ENCODE results near the gene PROSER3. TPM values are rescaled to one million over a fixed set of nuclear protein-coding genes. Genes with fewer than 3 reads are reported as not detected.

PROSER3 gene
- total and polyA plus RNA-seq, 8 donors = 19.0 to 22.2 (median 21.0) TPM

GRCh38 chr19:35816262-35816661 lies 58.3 kb downstream of the PROSER3 start:
- Histone ChIP-seq H3K27ac (no peak overlapping the region), H3K27me3 (peaks cover 0 to 79% of the 10 kb centered on the region in 2 donors), H3K9me3 (peaks cover 0 to 2% of the 10 kb centered on the region in 2 donors), H3K4me1 (no peaks in the 10 kb centered on the region), H3K4me3 (no peak overlapping the region), H3K36me3 (no peaks in the 10 kb centered on the region)
- no peak for TF ChIP-seq CTCF (IDR thresholded peaks at IDR 0.05)
- ATAC-seq (no peak), DNase-seq (no peak)
- intact Hi-C loops (cut with DNase I) = no loop called here

GRCh38 chr19:35816846-35817245 lies 58.9 kb downstream of the PROSER3 start:
- ATAC-seq = no peak
- Histone ChIP-seq H3K4me3 (no peak overlapping the region), H3K27ac (no peak overlapping the region), H3K36me3 (no peaks in the 10 kb centered on the region), H3K9me3 (peaks cover 0 to 2% of the 10 kb centered on the region in 2 donors), H3K4me1 (no peaks in the 10 kb centered on the region), H3K27me3 (peaks cover 0 to 81% of the 10 kb centered on the region in 2 donors)
- intact Hi-C loops (cut with DNase I) = no loop called here
- no peak for DNase-seq
- TF ChIP-seq CTCF (IDR thresholded peaks at IDR 0.05) = no peak

- ATAC-seq = no peak
- DNase-seq = no peak
- TF ChIP-seq CTCF (IDR thresholded peaks at IDR 0.05) = no peak
- intact Hi-C loops (cut with DNase I) = no loop called here
- no peak overlapping the region for H3K4me3 ChIP-seq
- H3K4me1 ChIP-seq = no peaks in the 10 kb centered on the region
- peaks cover 0 to 79% of the 10 kb centered on the region in 2 donors for H3K27me3 ChIP-seq
- no peak overlapping the region for H3K27ac ChIP-seq
- no peaks in the 10 kb centered on the region for H3K9me3 ChIP-seq
- H3K36me3 ChIP-seq = no peaks in the 10 kb centered on the region
These were observed 60.5 kb downstream of the PROSER3 start for GRCh38 chr19:35818445-35818844.

Other genes starting within 250 kb of the PROSER3 start
- 100 to 1,000 TPM; 104 to 136 TPM for gene DMKN, start 244.5 kb upstream of the PROSER3 start, total RNA-seq
- gene DMKN, start 244.5 kb upstream of the PROSER3 start, polyA plus RNA-seq (ENCODE audit: insufficient read length in 6 of 6) = 100 to 1,000 TPM in 5 of 6 donors, 10 to 100 TPM in 1; 92.5 to 140 (median 111) TPM
- gene SBSN, start 229.9 kb upstream of the PROSER3 start, total RNA-seq = under 1 TPM in 1 of 2 donors, not detected in 1; 0.20 TPM
- under 1 TPM in 2 of 6 donors, not detected in 4; 0.09 to 0.11 TPM for gene SBSN, start 229.9 kb upstream of the PROSER3 start, polyA plus RNA-seq (ENCODE audit: insufficient read length in 6 of 6)
- not detected for gene GAPDHS, start 224.7 kb upstream of the PROSER3 start, total RNA-seq
- gene GAPDHS, start 224.7 kb upstream of the PROSER3 start, polyA plus RNA-seq (ENCODE audit: insufficient read length in 6 of 6) = not detected
- gene TMEM147, start 212.6 kb upstream of the PROSER3 start, total RNA-seq = 100 to 1,000 TPM in 1 of 2 donors, 10 to 100 TPM in 1; 98.3 to 112 TPM
- gene TMEM147, start 212.6 kb upstream of the PROSER3 start, polyA plus RNA-seq (ENCODE audit: insufficient read length in 6 of 6) = 10 to 100 TPM; 52.7 to 62.3 (median 55.2) TPM
- not detected for gene ATP4A, start 194.5 kb upstream of the PROSER3 start, total RNA-seq
- gene ATP4A, start 194.5 kb upstream of the PROSER3 start, polyA plus RNA-seq (ENCODE audit: insufficient read length in 6 of 6) = not detected
- gene PMIS2, start 172.0 kb upstream of the PROSER3 start, total RNA-seq = not detected
- not detected for gene PMIS2, start 172.0 kb upstream of the PROSER3 start, polyA plus RNA-seq (ENCODE audit: insufficient read length in 6 of 6)
- 10 to 100 TPM; 12.1 to 12.7 TPM for gene HAUS5, start 145.4 kb upstream of the PROSER3 start, total RNA-seq
- gene HAUS5, start 145.4 kb upstream of the PROSER3 start, polyA plus RNA-seq (ENCODE audit: insufficient read length in 6 of 6) = 10 to 100 TPM; 22.5 to 32.7 (median 26.7) TPM
- 10 to 100 TPM; 57.8 to 64.1 TPM for gene RBM42, start 129.1 kb upstream of the PROSER3 start, total RNA-seq
- 10 to 100 TPM; 48.4 to 67.0 (median 61.3) TPM for gene RBM42, start 129.1 kb upstream of the PROSER3 start, polyA plus RNA-seq (ENCODE audit: insufficient read length in 6 of 6)
- gene ETV2, start 116.4 kb upstream of the PROSER3 start, total RNA-seq = 1 to 10 TPM in 1 of 2 donors, under 1 TPM in 1; 0.79 to 1.0 TPM
- gene ETV2, start 116.4 kb upstream of the PROSER3 start, polyA plus RNA-seq (ENCODE audit: insufficient read length in 6 of 6) = 1 to 10 TPM; 1.5 to 3.5 (median 2.2) TPM
- 100 to 1,000 TPM; 291 to 295 TPM for gene COX6B1, start 109.9 kb upstream of the PROSER3 start, total RNA-seq
- gene COX6B1, start 109.9 kb upstream of the PROSER3 start, polyA plus RNA-seq (ENCODE audit: insufficient read length in 6 of 6) = 100 to 1,000 TPM; 199 to 261 (median 234) TPM
- not detected for gene UPK1A, start 91.7 kb upstream of the PROSER3 start, total RNA-seq
- under 1 TPM in 4 of 6 donors, not detected in 2; 0.18 to 0.48 (median 0.30) TPM for gene UPK1A, start 91.7 kb upstream of the PROSER3 start, polyA plus RNA-seq (ENCODE audit: insufficient read length in 6 of 6)
- gene ZBTB32, start 53.6 kb upstream of the PROSER3 start, total RNA-seq = under 1 TPM; 0.15 to 0.31 TPM
- gene ZBTB32, start 53.6 kb upstream of the PROSER3 start, polyA plus RNA-seq (ENCODE audit: insufficient read length in 6 of 6) = under 1 TPM; 0.32 to 0.94 (median 0.50) TPM
- 10 to 100 TPM; 29.4 to 39.1 TPM for gene KMT2B, start 40.2 kb upstream of the PROSER3 start, total RNA-seq
- gene KMT2B, start 40.2 kb upstream of the PROSER3 start, polyA plus RNA-seq (ENCODE audit: insufficient read length in 6 of 6) = 10 to 100 TPM; 27.9 to 38.0 (median 33.9) TPM
- gene IGFLR1, start 15.7 kb upstream of the PROSER3 start, total RNA-seq = 10 to 100 TPM; 14.1 to 25.8 TPM
- gene IGFLR1, start 15.7 kb upstream of the PROSER3 start, polyA plus RNA-seq (ENCODE audit: insufficient read length in 6 of 6) = 1 to 10 TPM; 2.0 to 6.1 (median 5.1) TPM
- 10 to 100 TPM; 15.2 to 16.6 TPM for gene U2AF1L4, start 12.8 kb upstream of the PROSER3 start, total RNA-seq
- gene U2AF1L4, start 12.8 kb upstream of the PROSER3 start, polyA plus RNA-seq (ENCODE audit: insufficient read length in 6 of 6) = 10 to 100 TPM; 16.0 to 20.5 (median 17.7) TPM
- gene PSENEN, start 12.5 kb upstream of the PROSER3 start, total RNA-seq = 10 to 100 TPM; 59.6 to 90.3 TPM
- gene PSENEN, start 12.5 kb upstream of the PROSER3 start, polyA plus RNA-seq (ENCODE audit: insufficient read length in 6 of 6) = 10 to 100 TPM; 39.6 to 59.7 (median 46.9) TPM
- gene LIN37, start 9.6 kb upstream of the PROSER3 start, total RNA-seq = 1 to 10 TPM; 6.6 to 9.9 TPM
- gene LIN37, start 9.6 kb upstream of the PROSER3 start, polyA plus RNA-seq (ENCODE audit: insufficient read length in 6 of 6) = 10 to 100 TPM; 11.0 to 14.5 (median 12.7) TPM
- 10 to 100 TPM; 38.3 to 39.7 TPM for gene HSPB6, start 1.1 kb upstream of the PROSER3 start, total RNA-seq
- 10 to 100 TPM; 51.8 to 91.7 (median 71.3) TPM for gene HSPB6, start 1.1 kb upstream of the PROSER3 start, polyA plus RNA-seq (ENCODE audit: insufficient read length in 6 of 6)
- 10 to 100 TPM; 11.4 to 11.9 TPM for gene ARHGAP33, start 17.4 kb downstream of the PROSER3 start, total RNA-seq
- 10 to 100 TPM; 23.7 to 35.6 (median 29.4) TPM for gene ARHGAP33, start 17.4 kb downstream of the PROSER3 start, polyA plus RNA-seq (ENCODE audit: insufficient read length in 6 of 6)
- gene PRODH2, start 54.7 kb downstream of the PROSER3 start, total RNA-seq = not detected
- under 1 TPM in 3 of 6 donors, not detected in 3; 0.15 to 0.31 (median 0.16) TPM for gene PRODH2, start 54.7 kb downstream of the PROSER3 start, polyA plus RNA-seq (ENCODE audit: insufficient read length in 6 of 6)
- under 1 TPM in 1 of 2 donors, not detected in 1; 0.08 TPM for gene NPHS1, start 94.3 kb downstream of the PROSER3 start, total RNA-seq
- gene NPHS1, start 94.3 kb downstream of the PROSER3 start, polyA plus RNA-seq (ENCODE audit: insufficient read length in 6 of 6) = 1 to 10 TPM in 3 of 6 donors, under 1 TPM in 3; 0.45 to 2.0 (median 1.0) TPM
- gene KIRREL2, start 98.7 kb downstream of the PROSER3 start, total RNA-seq = under 1 TPM in 1 of 2 donors, not detected in 1; 0.08 TPM
- 1 to 10 TPM in 5 of 6 donors, under 1 TPM in 1; 0.76 to 3.5 (median 2.4) TPM for gene KIRREL2, start 98.7 kb downstream of the PROSER3 start, polyA plus RNA-seq (ENCODE audit: insufficient read length in 6 of 6)
- 1 to 10 TPM; 3.0 to 8.6 TPM for gene APLP1, start 110.4 kb downstream of the PROSER3 start, total RNA-seq
- 10 to 100 TPM in 1 of 6 donors, 1 to 10 TPM in 5; 8.0 to 11.0 (median 9.3) TPM for gene APLP1, start 110.4 kb downstream of the PROSER3 start, polyA plus RNA-seq (ENCODE audit: insufficient read length in 6 of 6)
- 10 to 100 TPM; 11.8 to 19.1 TPM for gene NFKBID, start 142.4 kb downstream of the PROSER3 start, total RNA-seq
- 1 to 10 TPM; 3.7 to 9.5 (median 7.2) TPM for gene NFKBID, start 142.4 kb downstream of the PROSER3 start, polyA plus RNA-seq (ENCODE audit: insufficient read length in 6 of 6)
- 10 to 100 TPM; 24.7 to 26.0 TPM for gene HCST, start 144.4 kb downstream of the PROSER3 start, total RNA-seq
- gene HCST, start 144.4 kb downstream of the PROSER3 start, polyA plus RNA-seq (ENCODE audit: insufficient read length in 6 of 6) = 1 to 10 TPM; 3.6 to 5.9 (median 4.4) TPM
- 100 to 1,000 TPM; 205 to 407 TPM for gene TYROBP, start 150.1 kb downstream of the PROSER3 start, total RNA-seq
- gene TYROBP, start 150.1 kb downstream of the PROSER3 start, polyA plus RNA-seq (ENCODE audit: insufficient read length in 6 of 6) = 10 to 100 TPM; 12.3 to 15.7 (median 13.3) TPM
- gene LRFN3, start 178.2 kb downstream of the PROSER3 start, total RNA-seq = 10 to 100 TPM; 12.2 to 14.8 TPM
- gene LRFN3, start 178.2 kb downstream of the PROSER3 start, polyA plus RNA-seq (ENCODE audit: insufficient read length in 6 of 6) = 10 to 100 TPM in 3 of 6 donors, 1 to 10 TPM in 3; 8.0 to 13.6 (median 11.1) TPM
- 10 to 100 TPM; 14.0 to 16.5 TPM for gene SDHAF1, start 237.0 kb downstream of the PROSER3 start, total RNA-seq
- gene SDHAF1, start 237.0 kb downstream of the PROSER3 start, polyA plus RNA-seq (ENCODE audit: insufficient read length in 6 of 6) = 10 to 100 TPM in 5 of 6 donors, 1 to 10 TPM in 1; 9.4 to 13.3 (median 10.9) TPM